HepG2 (cell line): ENCODE data around the gene TMEM214. TPM values are rescaled to one million over a fixed set of nuclear protein-coding genes. Genes with fewer than 3 reads are reported as not detected.
A peak's percentile ranks its signal among the peaks of the same experiment; 100 is the strongest.

ENCODE experiments used
- BCL6 ChIP-seq: IDR thresholded peaks from 2 replicates; pipeline ENCODE4 v1.6.1; 2016; ENCODE audit warnings: missing genetic modification reagents, missing compliant biosample characterization
- CREB1 ChIP-seq, 2 experiments: fragments of 450-650 bp in 1 of 2; IDR thresholded peaks; 2 replicates each; pipeline ENCODE4 v1.6.1; 2016 to 2017; ENCODE audit warnings: control low read depth in 1 of 2, mild to moderate bottlenecking in 1 of 2, missing compliant biosample characterization in 1 of 2, missing genetic modification characterization in 1 of 2
- DNMT1 ChIP-seq: sonication (generic); formaldehyde crosslinking; IDR thresholded peaks from 2 replicates; pipeline ENCODE4 v1.5.1; 2020; ENCODE audit warnings: mild to moderate bottlenecking, missing genetic modification reagents
- GTF3A ChIP-seq: sonication (generic); formaldehyde crosslinking; conservative IDR thresholded peaks from 2 replicates; pipeline ENCODE4 v1.4.0; 2020; ENCODE audit warnings: mild to moderate bottlenecking, missing genetic modification reagents
- KDM5A ChIP-seq: fragments of 200-600 bp; sonication (generic); IDR thresholded peaks from 2 replicates; pipeline ENCODE4 v1.7.0; 2018; ENCODE audit warnings: antibody characterized with exemption, mild to moderate bottlenecking, low read length, borderline replicate concordance
- MEIS1 ChIP-seq: sonication (generic); formaldehyde crosslinking; IDR thresholded peaks from 2 replicates; pipeline ENCODE4 v1.9.0; 2021; ENCODE audit warnings: mild to moderate bottlenecking, missing genetic modification reagents, moderate library complexity, borderline replicate concordance
- MIER2 ChIP-seq: IDR thresholded peaks from 2 replicates; pipeline ENCODE4 v1.6.1; 2016; ENCODE audit warnings: missing biosample characterization, missing genetic modification reagents
- NKX3-1 ChIP-seq: sonication (generic); formaldehyde crosslinking; IDR thresholded peaks from 2 replicates; pipeline ENCODE4 v1.5.0; 2020; ENCODE audit warnings: missing genetic modification reagents
- POLR2AphosphoS5 ChIP-seq: IDR thresholded peaks from 2 replicates; pipeline ENCODE4 v1.6.1; 2012; ENCODE audit warnings: low read depth, low read length
- SSRP1 ChIP-seq: IDR thresholded peaks from 2 replicates; pipeline ENCODE4 v1.6.1; 2016; ENCODE audit warnings: control low read depth
- TBX2 ChIP-seq: sonication (generic); formaldehyde crosslinking; IDR thresholded peaks from 2 replicates; pipeline ENCODE4 v1.5.0; 2020; ENCODE audit warnings: missing genetic modification reagents, mild to moderate bottlenecking, borderline replicate concordance
- TP53 ChIP-seq: sonication (generic); formaldehyde crosslinking; conservative IDR thresholded peaks from 2 replicates; pipeline ENCODE4 v1.4.0; 2020; ENCODE audit warnings: missing genetic modification reagents
- ZC3H4 ChIP-seq: sonication (generic); formaldehyde crosslinking; IDR thresholded peaks from 2 replicates; pipeline ENCODE4 v1.4.0; 2020; ENCODE audit warnings: missing genetic modification reagents, borderline replicate concordance
- ZEB1 ChIP-seq: IDR thresholded peaks from 2 replicates; pipeline ENCODE4 v1.6.1; 2012; ENCODE audit warnings: mild to moderate bottlenecking, low read depth, inconsistent platforms; ENCODE audit not compliant: insufficient replicate concordance
- ZNF224 ChIP-seq: sonication (generic); formaldehyde crosslinking; IDR thresholded peaks from 2 replicates; pipeline ENCODE4 v1.5.0; 2020; ENCODE audit warnings: mild to moderate bottlenecking, missing genetic modification reagents
- ZNF33B ChIP-seq: sonication (generic); formaldehyde crosslinking; IDR thresholded peaks from 2 replicates; pipeline ENCODE4 v1.5.1; 2020; ENCODE audit warnings: mild to moderate bottlenecking, missing genetic modification reagents
- ZNF367 ChIP-seq: sonication (generic); formaldehyde crosslinking; IDR thresholded peaks from 2 replicates; pipeline ENCODE4 v1.4.0; 2020; ENCODE audit warnings: missing genetic modification reagents, borderline replicate concordance
- ZNF556 ChIP-seq: sonication (generic); formaldehyde crosslinking; IDR thresholded peaks from 2 replicates; pipeline ENCODE4 v1.4.0; 2020; ENCODE audit warnings: mild to moderate bottlenecking, missing genetic modification reagents, borderline replicate concordance
- ZNF557 ChIP-seq: sonication (generic); formaldehyde crosslinking; IDR thresholded peaks from 2 replicates; pipeline ENCODE4 v1.4.0; 2020; ENCODE audit warnings: missing genetic modification reagents
- ZNF83 ChIP-seq: sonication (generic); formaldehyde crosslinking; IDR thresholded peaks from 2 replicates; pipeline ENCODE4 v1.4.0; 2020; ENCODE audit warnings: missing genetic modification reagents, mild to moderate bottlenecking, borderline replicate concordance
- ZSCAN21 ChIP-seq: sonication (generic); formaldehyde crosslinking; IDR thresholded peaks from 2 replicates; pipeline ENCODE4 v1.8.0; 2022; ENCODE audit warnings: mild to moderate bottlenecking, missing genetic modification reagents, moderate library complexity, borderline replicate concordance
- polyA plus RNA-seq, 8 experiments: library from polyadenylated mRNA; depleted of rRNA in 3 of 8; stranded (reverse) in 7 of 8; unstranded in 1 of 8; fragments of >200 nt; fragmentation: Illumina TruSeq in 4 of 8; extraction: Trizol in 4 of 8; gene quantifications; 2 replicates each; pipeline versions ENCODE4 v1.2.1 to v1.2.3, GENCODE V29; 2011 to 2016; ENCODE audit warnings: low read depth in 4 of 8, missing spikeins in 1 of 8, mixed read lengths in 1 of 8; ENCODE audit not compliant: insufficient read depth in 1 of 8
- total RNA-seq, 5 experiments: library from RNA; depleted of rRNA; stranded (reverse); fragments of >200 nt; fragmentation: Illumina TruSeq; extraction: Trizol; gene quantifications; 2 replicates each; pipeline ENCODE4 v1.2.3, GENCODE V29; 2016; ENCODE audit warnings: low read depth in 1 of 5
- TF ChIP-seq, protein P1 (sequence below): IDR thresholded peaks from 2 replicates; pipeline ENCODE4 v1.6.1; 2016; ENCODE audit warnings: missing biosample characterization, missing genetic modification reagents, low read depth
- TF ChIP-seq, protein P2 (sequence below): sonication (generic); formaldehyde crosslinking; IDR thresholded peaks from 2 replicates; pipeline ENCODE4 v1.4.0; 2020; ENCODE audit warnings: missing genetic modification reagents
- TF ChIP-seq, protein P3 (sequence below): sonication (generic); formaldehyde crosslinking; IDR thresholded peaks from 2 replicates; pipeline ENCODE4 v1.4.0; 2020; ENCODE audit warnings: missing genetic modification reagents
- TF ChIP-seq, protein P4 (sequence below): sonication (generic); formaldehyde crosslinking; IDR thresholded peaks from 2 replicates; pipeline ENCODE4 v1.4.0; 2020; ENCODE audit warnings: missing genetic modification reagents

The TMEM214 gene
- total and polyA plus RNA-seq, 2 of the 13 experiments (the other 11 are each of a cell fraction or from before 2014, with no cell fraction given) = 58.3 to 132 TPM

DNA sequence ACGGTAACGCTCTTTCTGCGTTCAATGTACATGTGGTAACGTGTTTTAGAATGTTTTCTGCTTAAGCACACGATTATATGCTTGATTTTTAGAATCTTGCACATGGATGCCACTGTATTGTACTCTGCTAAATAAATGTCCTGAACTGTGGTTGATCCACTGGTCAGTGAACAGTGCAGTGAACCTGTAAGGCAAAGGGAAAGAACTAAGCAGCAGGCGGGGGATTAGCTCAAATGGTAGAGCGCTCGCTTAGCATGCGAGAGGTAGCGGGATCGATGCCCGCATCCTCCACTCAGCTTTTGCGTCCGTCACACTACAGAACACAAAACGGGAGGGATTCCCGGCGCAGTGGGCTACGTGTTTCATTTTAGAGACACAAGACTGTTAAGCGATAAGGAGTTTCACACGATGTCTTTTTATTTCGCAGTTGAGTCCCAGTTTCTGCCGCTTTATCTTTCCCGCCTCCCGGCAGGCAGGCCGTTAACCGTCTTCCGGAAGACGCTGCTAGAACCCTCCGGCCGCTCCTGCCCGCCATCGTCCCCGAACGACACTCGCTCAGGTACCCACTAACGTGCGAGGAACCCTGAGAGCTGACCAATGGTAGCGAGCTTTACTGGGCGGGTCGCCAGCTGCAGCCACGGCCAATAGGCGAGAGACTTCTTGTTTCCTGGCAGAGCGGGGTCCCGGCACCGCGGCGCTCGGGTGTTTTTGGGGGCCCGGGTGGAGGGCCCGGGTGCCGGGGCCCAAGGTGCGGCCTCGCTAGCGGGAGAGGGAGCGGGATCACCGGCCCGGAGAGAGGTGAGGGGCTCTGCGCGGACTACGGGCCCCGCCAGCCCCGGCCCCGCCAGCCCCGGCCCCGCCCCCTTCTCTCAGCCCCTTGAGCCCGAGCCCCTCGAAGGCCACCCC is 18.5 kb downstream of the TMEM214 start, which contains the start of gene AGBL5 (continued):
- TF ChIP-seq, protein P1, sequence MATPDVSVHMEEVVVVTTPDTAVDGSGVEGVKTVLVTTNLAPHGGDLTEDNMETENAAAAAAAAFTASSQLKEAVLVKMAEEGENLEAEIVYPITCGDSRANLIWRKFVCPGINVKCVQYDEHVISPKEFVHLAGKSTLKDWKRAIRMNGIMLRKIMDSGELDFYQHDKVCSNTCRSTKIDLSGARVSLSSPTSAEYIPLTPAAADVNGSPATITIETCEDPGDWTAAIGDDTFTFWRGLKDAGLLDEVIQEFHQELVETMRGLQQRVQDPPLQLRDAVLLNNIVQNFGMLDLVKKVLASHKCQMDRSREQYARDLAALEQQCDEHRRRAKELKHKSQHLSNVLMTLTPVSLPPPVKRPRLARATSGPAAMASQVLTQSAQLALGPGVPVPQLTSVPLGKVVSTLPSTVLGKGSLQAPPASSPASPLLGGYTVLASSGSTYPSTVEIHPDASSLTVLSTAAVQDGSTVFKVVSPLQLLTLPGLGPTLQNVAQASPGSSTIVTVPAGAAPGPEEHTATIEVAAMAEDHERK (CRISPR knock-in tag) = 0 out of 2 replicates have a peak, but pooled peaks have one; percentile 35
- TF ChIP-seq MIER2 (peak; percentile 81), NKX3-1 (CRISPR knock-in tag) (peak; percentile 91), ZNF367 (peak; percentile 90; the same call in 1 of the 2 replicates), MEIS1 (CRISPR knock-in tag) (peak; percentile 95), BCL6 (peak; percentile 32), SSRP1 (CRISPR knock-in tag) (peak; percentile 100), CREB1 (IDR thresholded peaks at IDR 0.05) (0 out of 2 replicates have a peak, but pooled peaks have one; percentile 20), CREB1 (CRISPR knock-in tag; IDR thresholded peaks at IDR 0.05) (no peak; the same call in none of the 2 replicates), GTF3A (peak; percentile 99), DNMT1 (CRISPR knock-in tag) (no peak), ZNF83 (CRISPR knock-in tag) (no peak; the same call in 1 of the 2 replicates), ZNF556 (CRISPR knock-in tag) (peak; percentile 92), ZNF33B (CRISPR knock-in tag) (peak; percentile 88), POLR2AphosphoS5 (peak; percentile 65), KDM5A (peak; percentile 95; the same call in 1 of the 2 replicates), TP53 (CRISPR knock-in tag) (peak; percentile 90; the same call in 1 of the 2 replicates), ZEB1 (peak; percentile 8), ZNF224 (CRISPR knock-in tag) (peak; percentile 94), ZNF557 (CRISPR knock-in tag) (peak; percentile 99), TBX2 (CRISPR knock-in tag) (peak; percentile 90), ZC3H4 (peak; percentile 89; the same call in 1 of the 2 replicates), ZSCAN21 (no peak; the same call in none of the 2 replicates)
- TF ChIP-seq, protein P2, sequence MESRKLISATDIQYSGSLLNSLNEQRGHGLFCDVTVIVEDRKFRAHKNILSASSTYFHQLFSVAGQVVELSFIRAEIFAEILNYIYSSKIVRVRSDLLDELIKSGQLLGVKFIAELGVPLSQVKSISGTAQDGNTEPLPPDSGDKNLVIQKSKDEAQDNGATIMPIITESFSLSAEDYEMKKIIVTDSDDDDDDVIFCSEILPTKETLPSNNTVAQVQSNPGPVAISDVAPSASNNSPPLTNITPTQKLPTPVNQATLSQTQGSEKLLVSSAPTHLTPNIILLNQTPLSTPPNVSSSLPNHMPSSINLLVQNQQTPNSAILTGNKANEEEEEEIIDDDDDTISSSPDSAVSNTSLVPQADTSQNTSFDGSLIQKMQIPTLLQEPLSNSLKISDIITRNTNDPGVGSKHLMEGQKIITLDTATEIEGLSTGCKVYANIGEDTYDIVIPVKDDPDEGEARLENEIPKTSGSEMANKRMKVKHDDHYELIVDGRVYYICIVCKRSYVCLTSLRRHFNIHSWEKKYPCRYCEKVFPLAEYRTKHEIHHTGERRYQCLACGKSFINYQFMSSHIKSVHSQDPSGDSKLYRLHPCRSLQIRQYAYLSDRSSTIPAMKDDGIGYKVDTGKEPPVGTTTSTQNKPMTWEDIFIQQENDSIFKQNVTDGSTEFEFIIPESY (CRISPR knock-in tag) = peak; percentile 73
- TF ChIP-seq, protein P3, sequence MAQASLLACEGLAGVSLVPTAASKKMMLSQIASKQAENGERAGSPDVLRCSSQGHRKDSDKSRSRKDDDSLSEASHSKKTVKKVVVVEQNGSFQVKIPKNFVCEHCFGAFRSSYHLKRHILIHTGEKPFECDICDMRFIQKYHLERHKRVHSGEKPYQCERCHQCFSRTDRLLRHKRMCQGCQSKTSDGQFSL (CRISPR knock-in tag) = peak; percentile 59; the same call in 1 of the 2 replicates
- TF ChIP-seq, protein P4, sequence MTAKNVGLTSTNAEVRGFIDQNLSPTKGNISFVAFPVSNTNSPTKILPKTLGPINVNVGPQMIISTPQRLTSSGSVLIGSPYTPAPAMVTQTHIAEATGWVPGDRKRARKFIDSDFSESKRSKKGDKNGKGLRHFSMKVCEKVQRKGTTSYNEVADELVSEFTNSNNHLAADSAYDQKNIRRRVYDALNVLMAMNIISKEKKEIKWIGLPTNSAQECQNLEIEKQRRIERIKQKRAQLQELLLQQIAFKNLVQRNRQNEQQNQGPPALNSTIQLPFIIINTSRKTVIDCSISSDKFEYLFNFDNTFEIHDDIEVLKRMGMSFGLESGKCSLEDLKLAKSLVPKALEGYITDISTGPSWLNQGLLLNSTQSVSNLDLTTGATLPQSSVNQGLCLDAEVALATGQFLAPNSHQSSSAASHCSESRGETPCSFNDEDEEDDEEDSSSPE = peak; percentile 99
